Measurements from ENCODE around the gene MCEE.

- peak in 1 of 3 donors; percentile 69 for TF ChIP-seq CTCF (IDR thresholded peaks at IDR 0.05)
- peak in 1 of 2 donors; percentile 100 for TF ChIP-seq POLR2A (IDR thresholded peaks at IDR 0.05)
Measured at GRCh38 chr2:71068218-71069035, 61.6 kb downstream of the MCEE start, which contains the start of gene NAGK.

All from lower leg skin (tissue), 3 donors.